Measurements from ENCODE around the gene ADGRA1.

Gene ADGRA1

DNA sequence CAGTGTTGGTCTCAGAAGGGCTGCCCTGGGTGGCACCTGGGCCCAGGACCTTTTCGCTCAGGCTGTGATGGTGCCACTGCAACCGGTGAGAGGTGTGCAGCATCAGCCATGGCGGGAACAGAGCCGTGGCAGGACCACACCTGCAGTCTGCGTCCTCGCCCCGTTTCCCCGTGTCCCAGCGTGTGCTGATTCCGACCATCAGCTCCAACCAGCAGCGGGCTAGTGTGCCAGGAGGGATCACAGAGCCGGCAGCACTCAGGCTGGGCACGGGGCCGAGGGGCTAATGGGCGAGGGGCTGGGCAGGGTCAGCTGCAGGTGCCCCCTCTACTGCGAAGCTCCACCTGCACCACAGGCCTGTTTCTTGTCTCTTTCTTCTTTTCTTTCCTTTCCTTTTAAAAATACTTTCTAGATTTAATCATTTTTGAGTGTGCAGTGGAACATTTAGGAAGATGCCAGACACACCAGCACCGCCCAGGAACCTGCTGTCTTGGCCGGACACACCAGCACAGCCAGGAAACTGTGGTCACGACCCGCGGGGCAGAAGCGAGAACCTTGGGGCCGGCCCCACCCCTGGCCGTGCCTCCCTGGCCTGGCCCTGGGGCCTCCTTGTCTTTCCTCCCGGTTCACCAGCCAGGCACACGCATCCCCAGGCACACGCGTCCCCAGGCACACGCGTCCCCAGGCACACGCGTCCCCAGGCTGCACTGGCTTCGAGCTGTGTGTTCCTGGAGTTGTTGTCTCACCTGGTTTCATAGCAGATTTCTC, 34.6 kb downstream of the ADGRA1 start:
- no peak overlapping the region for H3K4me3 ChIP-seq (ENCODE audit: low read depth, low read length)
- no peak for DNase-seq (ENCODE audit: low read depth)
- TF ChIP-seq, protein P1, sequence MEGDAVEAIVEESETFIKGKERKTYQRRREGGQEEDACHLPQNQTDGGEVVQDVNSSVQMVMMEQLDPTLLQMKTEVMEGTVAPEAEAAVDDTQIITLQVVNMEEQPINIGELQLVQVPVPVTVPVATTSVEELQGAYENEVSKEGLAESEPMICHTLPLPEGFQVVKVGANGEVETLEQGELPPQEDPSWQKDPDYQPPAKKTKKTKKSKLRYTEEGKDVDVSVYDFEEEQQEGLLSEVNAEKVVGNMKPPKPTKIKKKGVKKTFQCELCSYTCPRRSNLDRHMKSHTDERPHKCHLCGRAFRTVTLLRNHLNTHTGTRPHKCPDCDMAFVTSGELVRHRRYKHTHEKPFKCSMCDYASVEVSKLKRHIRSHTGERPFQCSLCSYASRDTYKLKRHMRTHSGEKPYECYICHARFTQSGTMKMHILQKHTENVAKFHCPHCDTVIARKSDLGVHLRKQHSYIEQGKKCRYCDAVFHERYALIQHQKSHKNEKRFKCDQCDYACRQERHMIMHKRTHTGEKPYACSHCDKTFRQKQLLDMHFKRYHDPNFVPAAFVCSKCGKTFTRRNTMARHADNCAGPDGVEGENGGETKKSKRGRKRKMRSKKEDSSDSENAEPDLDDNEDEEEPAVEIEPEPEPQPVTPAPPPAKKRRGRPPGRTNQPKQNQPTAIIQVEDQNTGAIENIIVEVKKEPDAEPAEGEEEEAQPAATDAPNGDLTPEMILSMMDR (conservative IDR thresholded peaks at IDR 0.05; ENCODE audit: low read depth, low read length) = no peak

- no peak overlapping the region for H3K4me3 ChIP-seq (ENCODE audit: low read depth, low read length)
- TF ChIP-seq, protein P1 (conservative IDR thresholded peaks at IDR 0.05; ENCODE audit: low read depth, low read length) = no peak
- DNase-seq (ENCODE audit: low read depth) = no peak
Observed at GRCh38 chr10:133123050-133123745, 35.5 kb downstream of the ADGRA1 start.

DNA sequence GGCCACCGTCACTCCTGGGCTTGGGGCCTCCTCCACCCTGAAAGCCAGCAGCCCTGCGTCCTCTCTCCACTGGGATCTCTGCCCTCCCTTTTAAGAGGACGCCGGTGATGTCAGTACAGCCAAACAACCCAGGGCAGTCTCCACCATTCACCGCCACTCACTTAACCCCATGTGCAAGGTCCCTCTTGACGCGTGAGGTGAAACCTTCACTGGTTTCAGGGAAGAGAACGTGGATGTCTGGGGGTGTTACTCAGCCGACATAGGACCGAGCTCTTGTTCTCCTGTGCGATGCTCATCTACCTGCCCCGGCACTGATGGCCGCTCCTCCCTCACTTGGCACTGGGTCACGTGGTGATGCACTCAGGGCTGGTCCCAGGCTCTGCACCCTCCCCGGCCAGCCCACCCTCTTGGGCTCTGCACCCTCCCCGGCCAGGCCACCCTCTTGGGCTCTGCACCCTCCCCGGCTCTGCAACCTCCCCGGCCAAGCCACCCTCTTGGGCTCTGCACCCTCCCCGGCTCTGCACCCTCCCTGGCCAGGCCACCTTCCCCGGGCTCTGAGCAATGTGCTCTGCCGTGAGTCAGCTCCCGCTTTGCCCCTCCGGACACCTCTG, 36.1 kb downstream of the ADGRA1 start:
- DNase-seq (ENCODE audit: low read depth) = no peak
- TF ChIP-seq, protein P1 (conservative IDR thresholded peaks at IDR 0.05; ENCODE audit: low read depth, low read length) = no peak
- H3K4me3 ChIP-seq (ENCODE audit: low read depth, low read length) = no peak overlapping the region

GRCh38 chr10:133124357-133125211, 36.9 kb downstream of the ADGRA1 start:
- TF ChIP-seq, protein P1 (conservative IDR thresholded peaks at IDR 0.05; ENCODE audit: low read depth, low read length) = peak; percentile 46
- H3K4me3 ChIP-seq (ENCODE audit: low read depth, low read length) = no peak overlapping the region
- peak; percentile 16 for DNase-seq (ENCODE audit: low read depth)

DNA sequence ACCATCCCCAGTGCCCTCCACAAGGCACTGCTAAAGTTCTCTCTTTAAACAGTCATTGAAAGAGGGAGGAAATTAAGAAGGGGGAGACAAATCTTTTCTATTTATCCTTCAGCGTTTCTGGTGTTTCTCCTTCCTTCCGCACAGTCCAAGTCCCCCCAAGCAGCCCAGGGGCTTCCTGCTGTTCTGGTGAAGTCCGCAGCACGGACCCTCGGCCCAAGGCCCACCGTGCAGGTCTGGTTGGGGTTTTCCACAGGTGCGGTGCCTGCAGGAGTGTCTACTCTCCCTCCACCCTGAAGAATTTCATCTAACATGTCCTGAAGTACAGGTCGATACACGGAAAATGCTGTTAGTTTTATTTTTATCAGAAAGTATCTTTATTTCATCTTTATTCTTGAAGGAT, 38.2 kb downstream of the ADGRA1 start:
- H3K4me3 ChIP-seq (ENCODE audit: low read depth, low read length) = no peak overlapping the region
- TF ChIP-seq, protein P1 (conservative IDR thresholded peaks at IDR 0.05; ENCODE audit: low read depth, low read length) = no peak
- no peak for DNase-seq (ENCODE audit: low read depth)

DNA sequence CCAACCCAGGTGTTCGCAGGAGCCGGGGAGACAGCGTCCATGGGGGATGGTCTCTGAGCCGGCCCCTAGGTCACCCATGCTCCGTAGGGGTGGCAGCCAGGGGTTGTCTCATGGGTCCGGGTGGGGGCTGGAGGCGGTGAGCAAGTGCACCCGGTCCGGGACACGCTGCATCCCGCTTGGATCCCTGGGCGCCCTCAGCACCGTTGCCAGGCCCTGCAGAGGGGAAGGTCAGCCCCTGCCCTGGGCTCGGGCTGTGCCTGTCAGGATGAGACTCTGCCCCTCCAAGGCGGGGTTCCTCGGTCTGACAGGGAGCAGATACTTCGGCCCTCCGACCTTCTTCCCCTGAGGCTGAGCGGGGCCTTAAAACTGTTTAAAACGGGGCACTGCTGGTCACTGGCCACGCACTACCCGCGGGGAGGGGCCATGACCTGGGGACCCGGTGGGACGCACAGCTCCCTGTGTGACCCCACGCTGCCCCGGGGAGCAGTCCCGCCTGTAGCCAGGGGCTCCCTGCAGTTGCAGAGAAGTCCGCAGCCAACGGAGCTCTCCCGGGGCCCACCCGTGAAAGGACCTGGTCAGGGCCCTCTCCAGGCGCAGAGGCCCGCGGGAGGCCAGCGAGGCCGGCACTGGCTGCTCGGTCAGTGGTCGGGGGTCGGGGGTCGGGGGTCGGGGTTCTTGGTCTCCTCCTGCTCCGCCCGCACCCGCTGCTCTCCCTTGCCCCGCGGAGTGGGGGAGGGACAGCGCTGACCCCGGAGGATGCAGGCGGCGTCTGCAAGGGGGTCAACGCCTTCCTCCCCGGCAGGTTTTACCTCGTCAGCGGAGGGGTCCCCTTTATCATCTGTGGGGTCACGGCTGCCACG, 38.9 kb downstream of the ADGRA1 start:
- H3K4me3 ChIP-seq (ENCODE audit: low read depth, low read length) = no peak overlapping the region
- no peak for DNase-seq (ENCODE audit: low read depth)
- TF ChIP-seq, protein P1 (conservative IDR thresholded peaks at IDR 0.05; ENCODE audit: low read depth, low read length) = no peak

Data from choroid plexus epithelial cell (primary cell).